HG02870 (cell line): Measurements from ENCODE around the gene OR10H5.
"Not testable (repeated sequence)": the region's sequence is repeated elsewhere in the genome, so short reads cannot be mapped to it uniquely, and the experiment has no call there.

ENCODE experiments used
- ATAC-seq: cut with Tn5 transposase; IDR thresholded peaks from one replicate; pipeline ENCODE4 v1.9.1; 2021; ENCODE audit warnings: mild to moderate bottlenecking, moderate library complexity; ENCODE audit not compliant: unreplicated experiment

The OR10H5 gene, protein sequence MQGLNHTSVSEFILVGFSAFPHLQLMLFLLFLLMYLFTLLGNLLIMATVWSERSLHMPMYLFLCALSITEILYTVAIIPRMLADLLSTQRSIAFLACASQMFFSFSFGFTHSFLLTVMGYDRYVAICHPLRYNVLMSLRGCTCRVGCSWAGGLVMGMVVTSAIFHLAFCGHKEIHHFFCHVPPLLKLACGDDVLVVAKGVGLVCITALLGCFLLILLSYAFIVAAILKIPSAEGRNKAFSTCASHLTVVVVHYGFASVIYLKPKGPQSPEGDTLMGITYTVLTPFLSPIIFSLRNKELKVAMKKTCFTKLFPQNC

DNA sequence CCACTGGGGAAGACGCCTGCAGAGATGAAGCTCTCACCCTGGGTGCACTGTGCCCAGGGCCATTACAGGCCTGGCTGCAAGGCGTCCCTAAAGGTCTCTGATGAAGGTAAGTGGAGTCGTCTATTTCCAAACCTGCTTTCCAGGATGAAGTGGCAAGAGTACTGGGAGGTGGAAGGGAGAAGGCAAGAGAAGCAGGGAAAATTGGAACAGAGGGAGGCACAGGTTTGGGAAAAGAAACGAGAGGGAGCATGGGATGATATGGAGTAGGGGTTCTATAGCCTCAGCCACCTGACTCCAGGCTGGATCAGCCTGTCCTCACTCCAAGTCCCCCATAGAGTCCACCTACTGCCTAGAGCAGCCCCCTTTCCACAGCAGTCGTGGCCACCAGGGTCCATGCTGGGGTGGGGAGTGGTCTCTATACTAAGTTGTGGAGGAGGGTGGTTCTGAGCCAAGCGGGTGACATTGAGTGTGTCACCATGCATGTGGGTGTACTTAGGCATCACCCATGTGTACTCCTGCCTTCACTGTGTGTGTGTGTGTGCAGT lies at the start of gene OR10H5:
Gene OR10H5 (plus strand): TSS at position 51 of the 545 bp plus-strand sequence. CDS start 6,388 bp downstream, outside the sequence.
- no peak for ATAC-seq

DNA sequence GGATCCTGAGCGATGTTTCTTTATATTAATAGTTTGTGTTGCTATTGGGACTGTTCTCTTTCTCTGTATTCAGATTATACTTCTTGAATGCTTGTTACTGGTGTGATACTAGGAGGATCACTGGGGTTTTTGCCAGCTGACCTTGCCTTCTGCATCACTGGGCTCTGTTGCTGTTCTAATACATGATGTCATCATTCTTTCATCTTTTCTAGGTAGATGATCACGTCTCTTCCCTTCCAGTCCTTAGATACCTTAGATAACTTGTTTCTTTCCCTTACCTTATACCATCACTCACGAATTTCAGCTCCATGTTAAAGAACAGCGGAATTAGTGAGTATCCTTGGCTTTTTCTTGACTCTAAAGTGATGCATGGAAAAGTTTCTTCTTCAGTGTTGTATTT lies 49.7 kb upstream of the OR10H5 start, which contains the start of gene OR10H3:
Gene OR10H3 (plus strand): TSS at position 264 of the 400 bp plus-strand sequence. CDS start 3,408 bp downstream, outside the sequence.
- no peak for ATAC-seq

DNA sequence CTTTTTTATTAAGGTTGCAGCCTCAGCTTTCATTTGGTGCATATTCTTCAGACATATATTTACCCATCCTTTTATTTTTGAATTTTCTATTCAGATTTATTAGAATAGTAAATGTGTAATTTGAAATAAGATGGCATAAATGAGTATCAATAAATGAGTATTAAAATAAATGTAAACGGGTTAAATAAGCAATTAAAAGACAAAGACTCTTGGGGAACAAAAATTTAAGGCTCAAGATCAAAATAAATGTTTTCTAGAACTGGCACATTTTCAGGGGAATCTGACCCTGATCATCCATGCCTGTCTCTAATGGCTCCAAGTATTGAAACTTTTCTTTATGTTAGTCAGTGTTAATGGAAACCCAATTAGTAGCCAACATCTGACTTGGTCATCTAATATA lies 46.7 kb upstream of the OR10H5 start:
- ATAC-seq = no peak

DNA sequence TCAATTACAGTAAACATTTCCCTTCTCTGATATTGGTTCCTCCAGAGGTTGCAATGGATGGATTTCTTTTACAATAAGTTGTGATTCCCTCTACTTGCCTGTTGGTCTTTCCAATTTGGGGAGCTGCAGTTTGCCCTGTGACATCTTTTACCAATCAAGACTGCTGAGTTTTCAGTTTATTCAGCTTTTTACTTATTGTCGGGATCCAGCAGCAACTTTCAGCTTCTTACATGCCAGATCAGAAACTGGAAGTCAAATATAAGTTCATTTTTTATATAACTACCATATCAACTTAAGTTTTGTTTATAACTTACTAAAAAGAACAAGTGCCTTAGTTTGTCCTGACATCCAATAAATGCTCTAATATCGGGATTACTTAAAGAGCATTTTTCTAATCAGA lies 39.2 kb upstream of the OR10H5 start:
- no peak for ATAC-seq

DNA sequence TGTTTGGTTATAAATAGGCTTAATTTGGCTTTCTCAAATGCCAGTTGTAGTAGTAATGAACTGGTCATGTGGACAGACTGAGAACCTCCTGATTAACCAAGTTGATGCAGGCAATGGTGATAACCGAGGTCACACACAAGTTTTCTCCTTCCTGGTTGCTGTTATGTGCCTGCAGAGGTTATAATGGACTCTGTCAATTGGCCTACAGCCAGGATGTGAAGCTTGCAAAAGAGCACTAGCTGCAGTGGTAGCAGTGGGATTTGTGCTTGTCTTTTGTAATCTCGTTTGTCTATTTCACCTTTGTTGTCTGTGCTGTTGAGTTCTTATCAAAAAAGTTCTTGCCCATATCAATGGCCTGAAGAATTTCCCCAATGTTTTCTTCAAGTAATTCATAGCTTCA lies 29.1 kb upstream of the OR10H5 start:
- no peak for ATAC-seq

DNA sequence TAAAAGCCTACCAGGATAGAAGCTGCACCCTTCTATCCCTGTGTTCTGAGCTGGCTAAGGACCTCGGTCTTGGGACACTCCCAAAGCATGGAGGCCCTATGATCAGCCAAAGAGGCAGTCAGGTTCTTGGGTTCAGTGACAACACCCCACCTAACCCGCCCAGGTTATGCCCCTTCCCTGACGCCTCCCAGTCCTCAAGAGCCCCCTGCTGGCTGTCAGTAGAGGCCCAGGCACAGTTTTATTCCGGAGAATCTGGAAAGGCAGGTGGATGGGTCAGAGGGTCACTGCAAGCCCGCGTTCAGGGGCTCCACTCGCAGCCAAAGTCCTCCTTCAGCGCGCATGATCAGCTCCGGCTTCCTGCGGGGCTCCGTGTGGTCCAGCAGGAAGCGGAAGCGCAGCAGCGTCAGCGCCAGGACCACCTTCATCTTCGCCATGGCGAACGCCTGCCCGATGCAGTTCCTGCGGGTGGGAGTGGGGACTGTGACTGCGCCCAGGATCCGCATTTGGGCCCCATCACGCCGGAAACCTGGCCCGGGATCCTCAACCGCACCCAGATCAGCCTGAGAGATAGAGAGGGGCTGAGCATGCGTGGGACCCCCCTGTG lies 27.4 kb upstream of the OR10H5 start:
- ATAC-seq = no peak

DNA sequence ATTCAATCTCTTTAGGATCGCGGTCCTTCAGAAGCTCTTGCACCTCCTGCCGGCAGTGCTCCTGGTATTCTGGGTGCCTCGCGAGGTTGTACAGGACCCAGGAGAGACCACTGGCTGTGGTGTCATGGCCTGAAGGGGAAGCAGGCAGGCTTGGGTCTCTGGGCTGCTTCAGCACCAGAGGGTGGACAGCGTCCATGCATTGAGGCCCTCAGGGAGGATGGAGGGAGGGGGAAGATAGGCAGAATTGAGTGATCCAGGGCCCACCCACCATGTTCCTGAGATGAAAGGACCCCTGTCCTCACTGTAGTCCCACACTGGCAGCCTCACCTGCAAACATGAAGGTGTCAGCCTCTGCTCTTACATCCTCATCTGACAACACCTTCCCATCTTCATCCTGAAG lies 17.9 kb upstream of the OR10H5 start:
- no peak for ATAC-seq

DNA sequence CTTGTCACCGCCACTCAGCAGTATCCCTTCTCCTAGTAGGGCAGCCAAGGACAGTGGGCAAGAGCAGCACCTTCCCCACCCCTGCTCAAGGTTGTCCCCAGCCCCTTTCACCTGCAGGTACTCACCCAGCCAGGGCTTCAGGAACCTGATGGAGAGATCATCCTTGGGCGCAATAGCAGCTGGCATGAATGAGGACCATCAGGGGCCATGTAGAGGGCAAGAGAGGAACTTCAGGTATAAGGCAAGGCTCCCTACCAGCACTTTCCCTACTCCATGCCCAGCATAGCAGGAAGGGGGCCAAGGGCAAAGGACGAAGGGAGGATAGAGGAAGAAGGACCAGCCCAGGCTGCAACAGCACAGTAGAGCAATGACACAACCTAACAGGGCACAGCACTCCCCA lies 13.3 kb upstream of the OR10H5 start:
- not testable (repeated sequence) for ATAC-seq

DNA sequence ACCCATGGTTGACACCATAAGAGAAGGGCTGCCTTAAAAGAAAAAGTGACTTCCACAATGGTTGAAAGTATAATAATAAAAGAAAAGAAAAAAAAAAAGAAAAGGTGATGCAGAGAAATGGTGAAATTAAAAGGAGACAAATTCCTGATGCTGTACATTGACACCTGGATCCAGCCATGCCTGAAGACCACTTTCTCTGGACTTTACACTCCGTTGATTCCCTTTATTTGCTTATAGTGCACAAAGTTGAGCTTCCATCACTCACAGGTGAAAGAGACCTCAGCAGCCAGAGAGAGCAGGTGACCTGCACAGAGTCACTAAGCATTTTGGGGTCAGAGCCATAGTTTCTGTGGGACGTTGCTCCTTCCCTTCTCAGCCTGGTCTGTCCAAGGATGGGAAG lies 12.2 kb upstream of the OR10H5 start:
- ATAC-seq = no peak

DNA sequence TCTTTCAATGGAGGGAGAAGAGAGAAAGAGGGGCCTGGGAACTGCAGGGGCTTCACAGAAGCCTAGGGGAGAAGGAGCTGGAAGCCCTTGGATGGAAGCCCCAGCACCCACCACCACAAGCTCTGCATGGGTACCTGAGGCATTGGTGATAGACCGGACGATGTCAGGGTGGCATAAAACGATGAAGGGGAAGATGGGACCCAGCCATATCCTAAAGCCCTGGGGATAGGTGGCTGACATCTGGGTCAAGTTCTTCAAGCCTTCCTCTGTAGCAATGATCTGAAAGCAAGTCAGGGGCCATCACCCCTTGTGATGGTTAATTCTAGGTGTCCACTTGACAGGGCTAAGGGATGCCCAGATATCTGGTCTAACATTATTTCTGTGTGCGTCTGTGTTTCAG lies 11.2 kb upstream of the OR10H5 start:
- no peak for ATAC-seq

DNA sequence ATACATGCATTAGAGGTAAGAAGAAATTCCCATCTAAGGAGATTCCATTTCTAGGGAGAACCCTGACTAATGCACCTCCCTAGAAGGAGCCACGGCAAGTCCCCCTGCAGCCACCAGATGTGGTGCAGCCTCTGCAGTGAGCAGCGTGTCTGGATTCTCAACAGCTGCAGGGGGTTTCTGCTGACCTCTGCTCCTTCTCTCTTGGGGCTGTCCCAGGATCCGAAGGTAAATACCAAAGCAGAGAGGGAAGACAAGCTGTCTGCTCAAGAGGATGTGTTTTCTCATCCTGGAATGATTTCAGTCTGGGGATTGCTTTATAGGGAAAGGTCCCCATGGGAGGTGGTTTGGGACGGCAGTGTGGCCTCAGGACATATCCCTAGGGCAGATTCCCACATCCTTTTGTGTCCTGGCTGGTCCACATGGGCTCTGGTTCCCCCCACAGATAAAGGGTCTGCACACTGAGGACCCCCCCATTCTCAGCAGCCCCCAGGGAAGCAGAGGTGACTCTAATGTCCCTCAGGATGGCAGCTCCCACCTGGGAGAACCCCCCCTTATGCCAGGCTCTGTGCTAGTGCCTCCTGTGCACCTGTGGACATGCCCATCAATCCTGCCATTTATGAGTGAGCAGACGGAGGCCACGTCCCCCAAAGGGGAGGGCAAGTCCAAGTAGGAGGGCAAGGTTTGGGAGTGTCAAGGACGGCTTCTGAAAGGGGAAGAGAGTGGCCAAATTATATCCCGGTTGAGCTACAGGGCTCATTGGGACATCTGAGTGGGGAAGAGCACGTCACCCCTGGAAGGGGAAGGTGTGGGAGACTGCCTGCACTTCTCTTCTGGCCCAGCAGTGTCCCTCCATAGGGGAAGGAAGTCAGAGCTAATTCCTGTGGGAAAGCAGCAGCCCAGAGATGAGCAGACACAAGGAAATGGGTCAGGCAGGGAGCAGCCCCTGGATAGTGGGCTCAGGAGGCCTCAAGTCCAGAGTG lies 10.2 kb upstream of the OR10H5 start:
- ATAC-seq = no peak

DNA sequence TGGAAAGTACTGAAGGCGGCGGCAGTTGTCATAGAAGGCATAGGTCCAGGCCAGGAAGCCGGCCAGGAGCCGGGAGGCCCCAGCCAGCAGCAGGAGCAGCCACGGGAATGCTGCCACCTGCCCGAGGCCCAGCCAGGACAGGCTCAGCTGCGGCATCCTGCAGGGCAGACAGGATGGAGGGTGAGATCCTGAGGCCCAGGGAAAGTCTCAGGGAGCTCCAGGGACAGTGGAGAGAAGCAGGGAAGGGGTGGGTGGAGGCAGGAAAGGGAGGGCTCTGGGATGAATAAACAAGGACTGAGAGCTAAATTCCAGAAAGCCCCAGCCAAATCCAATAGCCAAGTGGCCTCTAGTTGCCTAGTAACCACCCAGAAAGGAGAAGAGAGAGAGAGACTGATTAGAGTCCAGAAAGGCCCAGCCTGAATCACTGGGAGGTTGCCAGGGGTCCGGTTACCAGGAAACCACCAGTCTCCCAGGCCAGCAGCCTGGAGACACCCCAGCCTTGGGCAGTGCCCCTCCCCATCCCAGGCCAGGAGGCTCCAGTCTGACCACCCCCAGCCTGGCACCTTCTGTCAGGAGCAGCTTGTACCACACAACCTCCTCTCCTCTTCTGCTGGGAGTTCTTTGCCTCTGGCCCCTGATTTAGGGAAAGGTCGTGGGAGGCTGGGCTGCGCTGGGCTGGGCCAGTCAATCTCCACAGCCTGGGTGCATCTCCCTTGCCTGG lies 7.5 kb upstream of the OR10H5 start:
- ATAC-seq = no peak

DNA sequence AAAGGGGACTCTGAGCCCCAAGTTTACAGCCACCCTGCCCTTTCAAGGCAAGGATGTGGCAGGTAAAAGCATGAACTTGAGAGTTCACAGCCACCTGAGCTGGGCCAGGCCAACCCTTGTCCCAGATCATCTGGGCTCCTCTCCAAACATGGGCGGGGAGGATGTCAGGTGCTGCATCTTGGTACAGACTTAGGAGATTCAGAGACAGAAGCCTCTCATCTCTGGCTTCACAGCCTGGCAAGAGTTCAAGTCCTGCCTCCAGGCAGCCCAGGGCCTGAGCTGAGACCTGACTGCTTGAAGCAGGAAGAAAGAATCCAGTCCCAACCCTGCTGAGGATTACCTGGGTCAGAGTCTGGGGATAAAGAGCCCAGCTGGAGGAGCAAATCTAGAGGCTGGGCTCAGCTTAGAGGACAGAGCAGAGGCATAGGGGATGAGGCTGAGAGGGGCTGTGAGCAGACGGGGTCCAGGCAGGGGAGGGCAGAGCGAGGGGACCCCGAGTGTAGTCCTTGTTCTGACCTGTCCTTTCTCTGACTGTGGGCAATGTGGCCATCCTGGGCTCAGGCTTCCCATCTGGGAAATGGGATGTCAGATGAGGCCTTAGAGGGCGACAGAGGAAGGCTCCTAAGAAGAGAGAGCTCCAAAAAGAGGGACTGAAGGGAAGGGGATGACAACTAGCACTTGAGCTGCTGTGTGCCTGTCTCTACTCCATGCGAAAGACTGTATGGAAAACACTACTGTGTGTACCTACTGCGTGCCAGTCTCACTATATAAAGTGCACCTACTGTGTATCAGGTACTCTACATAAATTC lies 6.6 kb upstream of the OR10H5 start:
- ATAC-seq = no peak

DNA sequence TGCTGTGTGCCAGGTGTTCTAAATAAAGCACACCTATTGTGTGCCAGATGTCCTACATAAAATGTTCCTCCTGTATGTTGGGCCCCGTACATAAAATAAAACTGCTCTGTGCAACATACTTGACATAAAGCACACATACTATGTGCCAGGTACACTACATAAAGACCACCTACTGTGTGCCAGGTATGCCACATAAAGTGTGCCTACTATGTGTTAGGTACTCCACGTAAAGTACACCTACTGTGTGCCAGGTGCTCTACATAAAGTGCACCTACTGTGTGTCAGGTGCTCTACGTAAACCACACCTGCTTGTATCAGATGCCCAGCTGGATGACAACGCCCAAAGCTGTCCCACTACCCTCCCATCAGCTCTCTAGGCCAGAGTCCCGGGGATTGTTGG lies 5.8 kb upstream of the OR10H5 start:
- no peak for ATAC-seq

DNA sequence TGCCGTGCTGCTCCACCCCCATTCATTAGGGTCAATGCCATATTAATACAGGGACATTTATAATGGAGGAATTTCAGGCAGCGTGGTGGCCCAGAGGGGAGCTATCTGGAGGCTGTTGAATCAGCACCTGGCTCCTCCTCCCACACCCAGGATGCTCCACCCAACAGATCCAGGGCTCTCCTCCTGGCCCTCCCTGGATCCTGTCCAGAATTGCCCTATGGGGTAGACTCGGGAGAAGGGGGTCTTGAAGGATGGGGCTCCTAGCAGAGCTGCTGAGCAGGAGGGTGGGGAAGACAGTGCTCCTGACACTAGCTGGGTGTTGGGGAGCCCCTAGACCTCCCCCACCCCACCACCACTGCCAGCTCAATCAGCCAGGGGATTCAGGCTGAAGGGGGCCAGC lies 5.2 kb upstream of the OR10H5 start:
- no peak for ATAC-seq

DNA sequence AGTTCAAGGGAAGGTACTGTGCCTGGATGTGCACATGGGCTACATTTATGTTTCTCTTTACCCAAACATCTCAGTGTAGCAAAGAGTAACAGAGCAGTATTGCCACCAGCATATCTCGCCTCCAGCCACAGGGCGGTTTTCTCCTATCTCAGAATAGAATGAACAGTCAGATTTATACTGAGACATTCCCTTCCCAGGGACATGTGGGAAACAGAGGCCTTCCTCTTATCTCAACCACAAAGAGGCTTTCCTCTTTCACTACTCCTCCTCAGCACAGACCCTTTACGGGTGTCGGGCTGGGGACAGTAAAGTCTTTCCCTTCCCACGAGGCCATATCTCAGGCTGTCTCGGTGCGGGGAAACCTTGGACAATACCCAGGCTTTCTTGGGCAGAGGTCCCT lies 4.6 kb upstream of the OR10H5 start:
- not testable (repeated sequence) for ATAC-seq

DNA sequence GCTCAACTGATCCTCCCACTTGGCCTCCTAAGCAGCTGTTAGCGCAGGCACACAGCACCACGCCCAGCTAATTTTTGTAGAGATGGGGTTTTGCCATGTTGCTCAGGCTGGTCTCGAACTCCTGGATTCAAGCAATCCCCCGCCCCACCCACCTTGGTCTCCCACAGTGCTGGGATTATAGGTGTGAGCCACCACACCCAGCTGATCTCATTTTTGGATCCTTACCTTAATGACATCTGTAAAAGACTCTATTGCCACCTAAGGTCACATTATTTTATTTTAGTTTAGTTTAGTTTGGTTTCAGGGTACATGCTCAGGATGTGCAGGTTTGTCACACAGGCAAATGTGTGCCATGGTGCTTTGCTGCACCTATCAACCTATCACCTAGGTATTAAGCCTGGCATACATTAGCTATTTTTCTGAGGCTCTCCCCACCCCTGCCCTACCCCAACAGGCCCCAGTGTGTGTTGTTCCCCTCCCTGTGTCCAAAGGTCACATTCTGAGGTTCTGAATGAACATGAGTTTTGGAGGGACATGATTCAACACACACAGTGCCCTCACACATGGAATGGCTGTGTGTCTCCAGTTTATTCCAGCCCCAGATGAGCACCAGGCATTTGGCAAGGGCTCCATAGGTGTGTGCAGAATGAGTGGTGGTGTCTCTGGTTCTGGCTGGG lies 1.3 kb downstream of the OR10H5 start:
- ATAC-seq = no peak

DNA sequence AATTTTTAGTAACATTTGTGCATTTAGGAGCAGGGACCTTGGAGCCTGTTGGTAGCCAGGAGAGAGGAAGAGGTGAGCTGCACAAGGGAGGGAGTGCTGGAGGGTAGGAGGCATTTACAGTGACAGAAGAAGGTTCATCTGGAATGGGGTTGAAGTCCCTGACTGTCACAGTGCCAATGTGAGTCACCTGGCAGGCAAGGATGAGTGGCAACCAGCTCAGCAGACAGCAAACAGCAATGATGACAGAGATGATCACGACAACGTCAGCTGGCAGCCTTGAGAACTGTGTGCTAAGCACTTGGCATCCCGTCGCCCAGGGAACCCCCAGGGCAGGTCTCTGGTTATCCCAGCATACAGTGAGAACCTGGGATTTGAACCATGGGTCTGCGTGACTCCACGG lies 2.6 kb downstream of the OR10H5 start:
- no peak for ATAC-seq

DNA sequence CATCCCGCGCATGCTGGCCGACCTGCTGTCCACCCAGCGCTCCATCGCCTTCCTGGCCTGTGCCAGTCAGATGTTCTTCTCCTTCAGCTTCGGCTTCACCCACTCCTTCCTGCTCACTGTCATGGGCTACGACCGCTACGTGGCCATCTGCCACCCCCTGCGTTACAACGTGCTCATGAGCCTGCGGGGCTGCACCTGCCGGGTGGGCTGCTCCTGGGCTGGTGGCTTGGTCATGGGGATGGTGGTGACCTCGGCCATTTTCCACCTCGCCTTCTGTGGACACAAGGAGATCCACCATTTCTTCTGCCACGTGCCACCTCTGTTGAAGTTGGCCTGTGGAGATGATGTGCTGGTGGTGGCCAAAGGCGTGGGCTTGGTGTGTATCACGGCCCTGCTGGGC lies 6.8 kb downstream of the OR10H5 start:
- not testable (repeated sequence) for ATAC-seq
